Retina (tissue), 1 donor: ENCODE results near the gene SLC1A3.

Experiments used
- DNase-seq: peaks from one replicate; pipeline ENCODE4 v3.0.0-alpha.2; 2016

The SLC1A3 gene

GRCh38 chr5:36658038-36658756 is 51.8 kb downstream of the SLC1A3 start:
- DNase-seq: no peak

- DNase-seq: no peak
Observed at GRCh38 chr5:36659411-36659810, 53.0 kb downstream of the SLC1A3 start.

- DNase-seq: no peak
Observed at GRCh38 chr5:36660397-36661049, 54.1 kb downstream of the SLC1A3 start.

- no peak for DNase-seq
Observed at GRCh38 chr5:36661456-36662220, 55.2 kb downstream of the SLC1A3 start.

GRCh38 chr5:36662291-36662851 is 56.0 kb downstream of the SLC1A3 start:
- no peak for DNase-seq

- DNase-seq: no peak
Observed at GRCh38 chr5:36664766-36665165, 58.4 kb downstream of the SLC1A3 start.

- DNase-seq: no peak
Observed at GRCh38 chr5:36665628-36666027, 59.2 kb downstream of the SLC1A3 start.

GRCh38 chr5:36666274-36666673 is 59.9 kb downstream of the SLC1A3 start:
- no peak for DNase-seq

GRCh38 chr5:36666986-36667385 is 60.6 kb downstream of the SLC1A3 start:
- DNase-seq: no peak

GRCh38 chr5:36667824-36668223 is 61.4 kb downstream of the SLC1A3 start:
- DNase-seq: no peak

- DNase-seq: no peak
Observed at GRCh38 chr5:36669015-36669651, 62.7 kb downstream of the SLC1A3 start.

GRCh38 chr5:36670548-36670947 is 64.1 kb downstream of the SLC1A3 start:
- no peak for DNase-seq

GRCh38 chr5:36675282-36675681 is 68.9 kb downstream of the SLC1A3 start:
- no peak for DNase-seq

GRCh38 chr5:36679221-36679989 is 73.0 kb downstream of the SLC1A3 start:
- no peak for DNase-seq

- no peak for DNase-seq
Observed at GRCh38 chr5:36680066-36680465, 73.7 kb downstream of the SLC1A3 start.

GRCh38 chr5:36681711-36682110 is 75.3 kb downstream of the SLC1A3 start:
- DNase-seq: no peak

GRCh38 chr5:36682499-36682898 is 76.1 kb downstream of the SLC1A3 start:
- DNase-seq: no peak

- peak; percentile 27 for DNase-seq
Observed at GRCh38 chr5:36683821-36684434, 77.5 kb downstream of the SLC1A3 start.

- DNase-seq: no peak
Observed at GRCh38 chr5:36685631-36686288, 79.4 kb downstream of the SLC1A3 start.

GRCh38 chr5:36686881-36687280 is 80.5 kb downstream of the SLC1A3 start:
- no peak for DNase-seq

GRCh38 chr5:36688722-36689121 is 82.3 kb downstream of the SLC1A3 start:
- DNase-seq: no peak
